HepG2 (cell line): ENCODE results near the gene LYRM4. TPM values are rescaled to one million over a fixed set of nuclear protein-coding genes. Genes with fewer than 3 reads are reported as not detected.

Source experiments
- ATAC-seq: fragments of 200-7000 bp; cut with Tn5 transposase; 3 replicates; pipeline ENCODE4 v1.9.1; 2020; ENCODE audit warnings: mild to moderate bottlenecking, moderate library complexity
- BruUV-seq: library from RNA; stranded (reverse); fragments of 400-500 nt; replicated peaks from 2 replicates; lab custom pipeline; 2021; lab: Mats Ljungman, UMichigan
- CTCF ChIA-PET: fragments of 300-600 bp; formaldehyde crosslinking; extraction: SDS; loops from one replicate; lab custom pipeline; 2021; ENCODE audit warnings: low total read pairs, inconsistent platforms, low intra/inter-chr PET ratio; lab: Yijun Ruan, JAX
- POLR2A ChIA-PET: fragments of 350-600 bp; sonication (Branson Sonifier 250); formaldehyde crosslinking; loops from one replicate; lab custom pipeline; 2020; ENCODE audit warnings: antibody characterized with exemption, inconsistent platforms; lab: Yijun Ruan, JAX
- DNase-seq: peaks from one replicate; pipeline ENCODE4 v3.0.0-alpha.2; 2015; ENCODE audit warnings: low spot score
- FAIRE-seq: peaks from 3 replicates; lab custom pipeline; 2011; peaks lifted over from hg19 to GRCh38; lab: Jason Lieb, UNC
- H2AFZ ChIP-seq: one replicate; pipeline ENCODE4 v1.6.1; 2011; ENCODE audit warnings: low read length, inconsistent platforms
- H3K27ac ChIP-seq: fragments of 300-600 bp; 3 replicates; pipeline ENCODE4 v1.8.0; 2011; ENCODE audit warnings: mixed run types, mild to moderate bottlenecking, mixed read lengths, low read length, inconsistent platforms; ENCODE audit not compliant: insufficient read depth; ENCODE audit errors: extremely low read length
- H3K27me3 ChIP-seq, 2 experiments: fragments of 200-600 bp in 1 of 2; 2 replicates in 1 of 2; 3 replicates in 1 of 2; pipeline versions ENCODE4 v1.6.0 to v1.8.0; 2011; ENCODE audit warnings: low read length in 2 of 2, mild to moderate bottlenecking in 2 of 2, moderate library complexity in 2 of 2, inconsistent platforms in 1 of 2; ENCODE audit not compliant: insufficient read depth in 2 of 2, control insufficient read depth in 1 of 2
- H3K36me3 ChIP-seq, 2 experiments: fragments of 200-600 bp in 1 of 2; replicated peaks in 1 of 2; 2 replicates in 1 of 2; 3 replicates in 1 of 2; pipeline versions ENCODE4 v1.5.1 to v1.8.0; 2011; ENCODE audit warnings: low read length in 2 of 2, inconsistent platforms in 1 of 2; ENCODE audit not compliant: insufficient read depth in 2 of 2, control insufficient read depth in 1 of 2
- H3K4me1 ChIP-seq: 2 replicates; pipeline ENCODE4 v1.5.1; 2012; ENCODE audit warnings: low read length, inconsistent platforms; ENCODE audit not compliant: insufficient read depth
- H3K4me2 ChIP-seq: 2 replicates; pipeline ENCODE4 v1.6.0; 2011; ENCODE audit warnings: low read depth, low read length, inconsistent platforms
- H3K4me3 ChIP-seq, 3 experiments: fragments of 200-600 bp in 1 of 3; sonication (generic), shearing (Covaris generic) in 1 of 3; replicated peaks in 1 of 3; 2 replicates each; pipeline ENCODE4 v1.5.1; 2011 to 2016; ENCODE audit warnings: low read length in 3 of 3, inconsistent platforms in 2 of 3, low read depth in 2 of 3, mild to moderate bottlenecking in 2 of 3, control low read depth in 1 of 3, mixed read lengths in 1 of 3; ENCODE audit not compliant: insufficient read depth in 1 of 3
- H3K79me2 ChIP-seq: one replicate; pipeline ENCODE4 v1.6.1; 2011; ENCODE audit warnings: low read length, inconsistent platforms; ENCODE audit not compliant: insufficient read depth
- H3K9ac ChIP-seq: 2 replicates; pipeline ENCODE4 v1.6.0; 2011; ENCODE audit warnings: mild to moderate bottlenecking, low read depth, low read length, inconsistent platforms; ENCODE audit not compliant: insufficient read depth
- H3K9me3 ChIP-seq: 2 replicates; pipeline ENCODE4 v1.5.1; 2012; ENCODE audit warnings: mild to moderate bottlenecking, low read length
- H4K20me1 ChIP-seq: 2 replicates; pipeline ENCODE4 v1.6.0; 2011; ENCODE audit warnings: inconsistent platforms, mild to moderate bottlenecking, low read length, moderate library complexity; ENCODE audit not compliant: insufficient read depth
- EED ChIP-seq: sonication (generic); formaldehyde crosslinking; IDR thresholded peaks from 2 replicates; pipeline ENCODE4 v1.5.0; 2020; ENCODE audit warnings: mild to moderate bottlenecking, missing genetic modification reagents
- HBP1 ChIP-seq: IDR thresholded peaks from 2 replicates; pipeline ENCODE4 v1.6.1; 2016; ENCODE audit warnings: low read depth, control low read depth
- RFXANK ChIP-seq: IDR thresholded peaks from 2 replicates; pipeline ENCODE4 v1.6.1; 2016
- ZNF646 ChIP-seq: sonication (generic); formaldehyde crosslinking; IDR thresholded peaks from 2 replicates; pipeline ENCODE4 v1.9.0; 2021; ENCODE audit warnings: mild to moderate bottlenecking, missing genetic modification reagents
- ZNF740 ChIP-seq: sonication (generic); formaldehyde crosslinking; IDR thresholded peaks from 2 replicates; pipeline ENCODE4 v1.4.0; 2020; ENCODE audit warnings: missing genetic modification reagents
- WGBS: methylation state at CpG from one replicate; pipeline ENCODE4 v1.1.6; 2017; ENCODE audit warnings: low lambda C conversion rate; 5-methylcytosine and 5-hydroxymethylcytosine counted together
- in situ Hi-C: cut with HindIII; loops from 2 replicates; pipeline ENCODE4 v1.10.0; 2017; ENCODE audit warnings: low pct_unique_long_range_greater_than_20kb; ENCODE audit not compliant: extremely low pct_ligation_motif_present
- intact Hi-C: fragments of 100-400 bp; cut with micrococcal nuclease; formaldehyde crosslinking; loops from one replicate; pipeline ENCODE4 v1.10.0; 2022; ENCODE audit not compliant: unreplicated experiment
- polyA plus RNA-seq, 8 experiments: library from polyadenylated mRNA; depleted of rRNA in 3 of 8; stranded (reverse) in 7 of 8; unstranded in 1 of 8; fragments of >200 nt; fragmentation: Illumina TruSeq in 4 of 8; extraction: Trizol in 4 of 8; gene quantifications; 2 replicates each; pipeline versions ENCODE4 v1.2.1 to v1.2.3, GENCODE V29; 2011 to 2016; ENCODE audit warnings: low read depth in 4 of 8, missing spikeins in 1 of 8, mixed read lengths in 1 of 8; ENCODE audit not compliant: insufficient read depth in 1 of 8
- total RNA-seq, 5 experiments: library from RNA; depleted of rRNA; stranded (reverse); fragments of >200 nt; fragmentation: Illumina TruSeq; extraction: Trizol; gene quantifications; 2 replicates each; pipeline ENCODE4 v1.2.3, GENCODE V29; 2016; ENCODE audit warnings: low read depth in 1 of 5

The LYRM4 gene
- total and polyA plus RNA-seq, 2 of the 13 experiments (the other 11 are each of a cell fraction or from before 2014, with no cell fraction given), result 64.6 to 67.5 TPM

- no peaks in the 10 kb centered on the region for H3K79me2 ChIP-seq
- H3K9ac ChIP-seq, result no peak overlapping the region
- BruUV-seq, result no TSS peak
- H3K36me3 ChIP-seq, result 0 out of 5 replicates have a peak, but pooled peaks cover 0 to 1% of the 10 kb centered on the region in 2 experiments
- no peaks in the 10 kb centered on the region for H3K4me1 ChIP-seq
- H3K4me2 ChIP-seq, result no peak overlapping the region
- H2AFZ ChIP-seq, result no peak overlapping the region
- no peaks in the 10 kb centered on the region for H3K27me3 ChIP-seq
- intact Hi-C loops, result no loop called here
- H3K4me3 ChIP-seq, result no peak overlapping the region
- ATAC-seq, result no peak
- WGBS, result 96% methylated on average over 14 of the region's 14 CpGs
- DNase-seq, result no peak
- CTCF ChIA-PET, result no interaction called here
- no peak for FAIRE-seq
- no peaks in the 10 kb centered on the region for H3K9me3 ChIP-seq
- TF ChIP-seq RFXANK (CRISPR knock-in tag), result no peak
- TF ChIP-seq EED, result no peak
- TF ChIP-seq, all 625 proteins: peak for 0
- in situ Hi-C loops, result no loop called here
- Histone ChIP-seq H3K27ac (no peak overlapping the region), H4K20me1 (no peaks in the 10 kb centered on the region)
- POLR2A ChIA-PET, result no interaction called here
Observed at GRCh38 chr6:5172041-5172653, 88.6 kb downstream of the LYRM4 start.

- in situ Hi-C loops (no loop called here), intact Hi-C loops (no loop called here)
- no peak for DNase-seq
- CTCF ChIA-PET, result no interaction called here
- no peak overlapping the region for H3K27ac ChIP-seq
- no TSS peak for BruUV-seq
- 91% methylated on average over 4 of the region's 4 CpGs for WGBS
- no peaks in the 10 kb centered on the region for H3K4me1 ChIP-seq
- TF ChIP-seq ZNF740 (CRISPR knock-in tag) (no peak), HBP1 (CRISPR knock-in tag) (no peak), ZNF646 (CRISPR knock-in tag) (no peak)
- H3K9ac ChIP-seq, result no peak overlapping the region
- H4K20me1 ChIP-seq, result no peaks in the 10 kb centered on the region
- H3K36me3 ChIP-seq, result no peaks in the 10 kb centered on the region
- POLR2A ChIA-PET, result no interaction called here
- ATAC-seq, result no peak
- no peaks in the 10 kb centered on the region for H3K27me3 ChIP-seq
- H3K4me2 ChIP-seq, result no peak overlapping the region
- no peak overlapping the region for H2AFZ ChIP-seq
- no peaks in the 10 kb centered on the region for H3K9me3 ChIP-seq
- H3K79me2 ChIP-seq, result no peaks in the 10 kb centered on the region
- no peak overlapping the region for H3K4me3 ChIP-seq
- no peak for FAIRE-seq
Observed at GRCh38 chr6:5167501-5167900, 93.2 kb downstream of the LYRM4 start.
